Thymus (tissue), 11 donors: ENCODE data around the gene OR10H1. TPM values are rescaled to one million over a fixed set of nuclear protein-coding genes. Genes with fewer than 3 reads are reported as not detected.

Source experiments
- DNase-seq, 9 donors: peaks; one replicate each; pipeline ENCODE4 v3.0.0-alpha.2; 2013; ENCODE audit warnings: low spot score in 9 of 9, low read depth in 6 of 9, missing footprints in 1 of 9
- H3K27ac ChIP-seq, 2 donors: one replicate each; pipeline ENCODE4 v1.5.1; 2013; ENCODE audit warnings: control low read depth in 1 of 2, low read depth in 1 of 2, low read length in 1 of 2, mild to moderate bottlenecking in 1 of 2, moderate library complexity in 1 of 2
- H3K27me3 ChIP-seq, 2 donors: one replicate each; pipeline ENCODE4 v1.5.1; 2013; ENCODE audit warnings: low read length in 1 of 2; ENCODE audit not compliant: control insufficient read depth in 2 of 2, insufficient read depth in 1 of 2
- H3K36me3 ChIP-seq, 2 donors: one replicate each; pipeline ENCODE4 v1.5.1; 2013; ENCODE audit warnings: low read length in 1 of 2, mild to moderate bottlenecking in 1 of 2, moderate library complexity in 1 of 2; ENCODE audit not compliant: control insufficient read depth in 2 of 2, insufficient read depth in 2 of 2
- H3K4me1 ChIP-seq, 2 donors: one replicate each; pipeline ENCODE4 v1.5.1; 2013; ENCODE audit warnings: low read length in 2 of 2; ENCODE audit not compliant: control insufficient read depth in 2 of 2, insufficient read depth in 2 of 2
- H3K4me3 ChIP-seq, 2 donors: one replicate each; pipeline ENCODE4 v1.5.1; 2013; ENCODE audit warnings: low read length in 2 of 2, control low read depth in 1 of 2, mild to moderate bottlenecking in 1 of 2
- H3K9me3 ChIP-seq, 2 donors: one replicate each; pipeline ENCODE4 v1.5.1; 2013; ENCODE audit warnings: low read length in 1 of 2, mild to moderate bottlenecking in 1 of 2; ENCODE audit not compliant: control insufficient read depth in 2 of 2, insufficient read depth in 1 of 2
- WGBS: extraction: QIAGEN DNeasy Blood & Tissue Kit; methylation state at CpG from one replicate; pipeline ENCODE4 v1.1.7; 2013; 5-methylcytosine and 5-hydroxymethylcytosine counted together
- polyA plus RNA-seq: library from polyadenylated mRNA; stranded (reverse); fragments of 200-250 nt; gene quantifications from one replicate; pipeline ENCODE4 v1.2.3, GENCODE V29; 2013
- total RNA-seq: library from RNA; stranded (reverse); fragments of 120-200 nt; gene quantifications from one replicate; pipeline ENCODE4 v1.2.4, GENCODE V29; 2013
- donor health status: healthy.

The OR10H1 gene
- total and polyA plus RNA-seq, 2 donors, result 0.09 TPM; not detected in 1

GRCh38 chr19:15759962-15760565 lies 55.4 kb downstream of the OR10H1 start:
- 46% methylated on average over 28 of the region's 28 CpGs for WGBS
- DNase-seq, result no peak
- no peaks in the 10 kb centered on the region for H3K9me3 ChIP-seq
- peaks cover 0 to 12% of the 10 kb centered on the region in 2 donors for H3K27me3 ChIP-seq
- H3K36me3 ChIP-seq, result no peaks in the 10 kb centered on the region
- no peak overlapping the region for H3K27ac ChIP-seq
- no peaks in the 10 kb centered on the region for H3K4me1 ChIP-seq
- H3K4me3 ChIP-seq, result no peak overlapping the region

- no peak overlapping the region for H3K27ac ChIP-seq
- WGBS, result 83% methylated on average over 2 of the region's 2 CpGs
- no peaks in the 10 kb centered on the region for H3K4me1 ChIP-seq
- DNase-seq, result no peak
- H3K36me3 ChIP-seq, result no peaks in the 10 kb centered on the region
- H3K4me3 ChIP-seq, result no peak overlapping the region
- peaks cover 0 to 12% of the 10 kb centered on the region in 2 donors for H3K27me3 ChIP-seq
- no peaks in the 10 kb centered on the region for H3K9me3 ChIP-seq
Observed at GRCh38 chr19:15758379-15758778, 57.1 kb downstream of the OR10H1 start.

Other genes starting within 250 kb of the OR10H1 start
- gene CYP4F8, start 200.4 kb downstream of the OR10H1 start, total RNA-seq, result 0.28 TPM
- 18.3 TPM for gene CYP4F8, start 200.4 kb downstream of the OR10H1 start, polyA plus RNA-seq
- gene CYP4F3, start 174.8 kb downstream of the OR10H1 start, total RNA-seq, result 0.24 TPM
- gene CYP4F3, start 174.8 kb downstream of the OR10H1 start, polyA plus RNA-seq, result 2.1 TPM
- 1.4 TPM for gene CYP4F12, start 142.6 kb downstream of the OR10H1 start, total RNA-seq
- 6.8 TPM for gene CYP4F12, start 142.6 kb downstream of the OR10H1 start, polyA plus RNA-seq
- not detected for gene OR10H2, start 87.6 kb downstream of the OR10H1 start, total RNA-seq
- not detected for gene OR10H2, start 87.6 kb downstream of the OR10H1 start, polyA plus RNA-seq
- not detected for gene OR10H3, start 77.7 kb downstream of the OR10H1 start, total RNA-seq
- gene OR10H3, start 77.7 kb downstream of the OR10H1 start, polyA plus RNA-seq, result not detected
- gene OR10H5, start 28.0 kb downstream of the OR10H1 start, total RNA-seq, result not detected
- 0.05 TPM for gene OR10H5, start 28.0 kb downstream of the OR10H1 start, polyA plus RNA-seq
- gene CYP4F2, start 82.4 kb upstream of the OR10H1 start, total RNA-seq, result 0.09 TPM
- 0.16 TPM for gene CYP4F2, start 82.4 kb upstream of the OR10H1 start, polyA plus RNA-seq
- gene CYP4F11, start 118.9 kb upstream of the OR10H1 start, total RNA-seq, result not detected
- gene CYP4F11, start 118.9 kb upstream of the OR10H1 start, polyA plus RNA-seq, result 0.07 TPM
- gene OR10H4, start 133.3 kb upstream of the OR10H1 start, total RNA-seq, result not detected
- not detected for gene OR10H4, start 133.3 kb upstream of the OR10H1 start, polyA plus RNA-seq